Endothelial cell of umbilical vein (primary cell): ENCODE data around the gene PTPN23. TPM values are rescaled to one million over a fixed set of nuclear protein-coding genes. Genes with fewer than 3 reads are reported as not detected.

Experiments used
- BruUV-seq: library from RNA; stranded (reverse); fragments of 400-500 nt; replicated peaks from 2 replicates; lab custom pipeline; 2021; lab: Mats Ljungman, UMichigan
- CTCF ChIA-PET: fragments of 300-600, 350-600 bp; sonication (Branson Sonifier 250); formaldehyde crosslinking; loops from one replicate; lab custom pipeline; 2021; ENCODE audit warnings: antibody characterized with exemption, inconsistent platforms; lab: Charles Lee
- POLR2A ChIA-PET: fragments of 300-600, 350-600 bp; sonication (Branson Sonifier 250); formaldehyde crosslinking; loops from one replicate; lab custom pipeline; 2021; ENCODE audit warnings: antibody characterized with exemption, inconsistent platforms; lab: Charles Lee
- DNase-seq: peaks from one replicate; pipeline ENCODE4 v3.0.0-alpha.2; 2011; ENCODE audit warnings: low read depth, low spot score
- FAIRE-seq: peaks from 2 replicates; lab custom pipeline; 2011; peaks lifted over from hg19 to GRCh38; lab: Jason Lieb, UNC
- H2AFZ ChIP-seq: 2 replicates; pipeline ENCODE4 v1.6.0; 2012; ENCODE audit warnings: low read depth, low read length, control low read depth, inconsistent platforms
- H3K27ac ChIP-seq: 2 replicates; pipeline ENCODE4 v1.5.1; 2011; ENCODE audit warnings: low read depth, mild to moderate bottlenecking, control low read depth, low read length, moderate library complexity; ENCODE audit not compliant: insufficient read depth
- H3K27me3 ChIP-seq, 2 experiments: 2 replicates each; pipeline versions ENCODE4 v1.6.0 to v1.6.1; 2011; ENCODE audit warnings: low read length in 2 of 2, mixed read lengths in 1 of 2; ENCODE audit not compliant: control insufficient read depth in 2 of 2, insufficient read depth in 2 of 2
- H3K36me3 ChIP-seq, 2 experiments: 2 replicates in 1 of 2; 3 replicates in 1 of 2; pipeline ENCODE4 v1.5.1; 2011; ENCODE audit warnings: low read length in 2 of 2, mild to moderate bottlenecking in 1 of 2, moderate library complexity in 1 of 2; ENCODE audit not compliant: control insufficient read depth in 2 of 2, insufficient read depth in 2 of 2; ENCODE audit errors: extremely low read depth in 1 of 2
- H3K4me1 ChIP-seq: 3 replicates; pipeline ENCODE4 v1.5.1; 2011; ENCODE audit warnings: mild to moderate bottlenecking, low read length; ENCODE audit not compliant: control insufficient read depth, insufficient read depth; ENCODE audit errors: extremely low read depth
- H3K4me2 ChIP-seq: 2 replicates; pipeline ENCODE4 v1.6.1; 2011; ENCODE audit warnings: low read length, control low read depth, mixed read lengths; ENCODE audit not compliant: insufficient read depth
- H3K4me3 ChIP-seq, 3 experiments: fragments of 200-600 bp in 1 of 3; sonication (generic), shearing (Covaris generic) in 1 of 3; replicated peaks in 1 of 3; 2 replicates each; pipeline ENCODE4 v1.5.1; 2011 to 2016; ENCODE audit warnings: control low read depth in 3 of 3, low read length in 3 of 3, mild to moderate bottlenecking in 2 of 3, inconsistent platforms in 1 of 3, low read depth in 1 of 3, moderate library complexity in 1 of 3; ENCODE audit not compliant: insufficient read depth in 1 of 3
- H3K79me2 ChIP-seq: 2 replicates; pipeline ENCODE4 v1.6.0; 2012; ENCODE audit warnings: low read length, inconsistent platforms; ENCODE audit not compliant: control insufficient read depth, insufficient read depth
- H3K9ac ChIP-seq: replicated peaks from 2 replicates; pipeline ENCODE3; 2011; ENCODE audit warnings: low read length, control low read depth; ENCODE audit not compliant: insufficient read depth; ENCODE audit errors: extremely low read depth
- H3K9me1 ChIP-seq: replicated peaks from 3 replicates; pipeline ENCODE4 v1.6.0; 2011; ENCODE audit warnings: mild to moderate bottlenecking, low read length; ENCODE audit not compliant: control insufficient read depth, insufficient read depth; ENCODE audit errors: extremely low read depth
- H3K9me3 ChIP-seq: replicated peaks from 2 replicates; pipeline ENCODE4 v1.5.1; 2012; ENCODE audit warnings: low read length, inconsistent platforms; ENCODE audit not compliant: control insufficient read depth, insufficient read depth
- H4K20me1 ChIP-seq: replicated peaks from 2 replicates; pipeline ENCODE3; 2011; ENCODE audit warnings: mild to moderate bottlenecking, low read length; ENCODE audit not compliant: control insufficient read depth, insufficient read depth; ENCODE audit errors: extremely low read depth
- CTCF ChIP-seq, 2 donors: IDR thresholded peaks; 1 replicate in 1 of 2; 2 replicates in 1 of 2; pipeline ENCODE4 v1.5.1; 2011; ENCODE audit warnings: low read length in 2 of 2, mild to moderate bottlenecking in 2 of 2, moderate library complexity in 2 of 2, control low read depth in 1 of 2, inconsistent platforms in 1 of 2, low read depth in 1 of 2; ENCODE audit not compliant: insufficient read depth in 1 of 2; ENCODE audit errors: extremely low read depth in 1 of 2
- EZH2 ChIP-seq: IDR thresholded peaks from 2 replicates; pipeline ENCODE4 v1.6.1; 2012; ENCODE audit warnings: borderline replicate concordance, low read depth, mild to moderate bottlenecking, moderate library complexity, low read length, inconsistent platforms; ENCODE audit not compliant: severe bottlenecking
- FOS ChIP-seq: IDR thresholded peaks from 2 replicates; pipeline ENCODE4 v1.6.1; 2011; ENCODE audit warnings: mild to moderate bottlenecking, low read length, moderate library complexity, borderline replicate concordance; ENCODE audit not compliant: insufficient read depth
- GATA2 ChIP-seq: IDR thresholded peaks from 2 replicates; pipeline ENCODE4 v1.7.0; 2011; ENCODE audit warnings: low read depth, mild to moderate bottlenecking, moderate library complexity, mixed read lengths, low read length; ENCODE audit not compliant: insufficient read length, insufficient read depth
- JUN ChIP-seq: IDR thresholded peaks from 2 replicates; pipeline ENCODE4 v1.6.1; 2011; ENCODE audit warnings: borderline replicate concordance, low read depth; ENCODE audit not compliant: insufficient read length, insufficient read depth
- MAX ChIP-seq: IDR thresholded peaks from 2 replicates; pipeline ENCODE4 v1.6.1; 2011; ENCODE audit not compliant: insufficient read depth, insufficient read length
- MYC ChIP-seq: IDR thresholded peaks from one replicate; pipeline ENCODE4 v1.6.1; 2011; ENCODE audit warnings: mild to moderate bottlenecking, low read depth, low read length
- POLR2A ChIP-seq: IDR thresholded peaks from 2 replicates; pipeline ENCODE4 v1.6.1; 2012; ENCODE audit warnings: low read depth, mild to moderate bottlenecking, control low read depth, low read length
- POLR2AphosphoS5 ChIP-seq: IDR thresholded peaks from 2 replicates; pipeline ENCODE4 v1.6.1; 2012; ENCODE audit warnings: low read depth, mild to moderate bottlenecking, control low read depth, low read length, moderate library complexity; ENCODE audit not compliant: insufficient read depth
- dilution Hi-C: fragments of 300-500 bp; cut with MboI; formaldehyde crosslinking; loops from one replicate; pipeline ENCODE4 v1.15.0; 2019; ENCODE audit warnings: low sequenced_read_pairs; ENCODE audit not compliant: extremely low pct_ligation_motif_present
- intact Hi-C: fragments of 100-400 bp; cut with micrococcal nuclease; formaldehyde crosslinking; loops from one replicate; pipeline ENCODE4 v1.10.0; 2022
- polyA plus RNA-seq, 4 experiments: library from polyadenylated mRNA; depleted of rRNA in 3 of 4; stranded (reverse) in 3 of 4; unstranded in 1 of 4; fragments of >200 nt; gene quantifications; 2 replicates each; pipeline versions ENCODE4 v1.2.1 to v1.2.3, GENCODE V29; 2011 to 2012; ENCODE audit warnings: missing spikeins in 1 of 4
- total RNA-seq: library from RNA; stranded (reverse); gene quantifications from 2 replicates; pipeline ENCODE4 v1.2.3, GENCODE V29; 2021

The PTPN23 gene
- total and polyA plus RNA-seq, 2 donors (not counting 3 experiments of a cell fraction or from before 2014, with no cell fraction given) = 8.5 to 63.5 TPM

GRCh38 chr3:47422743-47423142 is 41.9 kb downstream of the PTPN23 start:
- DNase-seq (no peak), FAIRE-seq (no peak)
- BruUV-seq = no TSS peak
- dilution Hi-C loops (no loop called here), intact Hi-C loops (no loop called here)
- TF ChIP-seq POLR2A (no peak), GATA2 (no peak), MAX (no peak), EZH2 (no peak), FOS (no peak), JUN (no peak), MYC (no peak), CTCF (IDR thresholded peaks at IDR 0.05; ENCODE audit: extremely low read depth in 1 of 2, insufficient read depth in 1 of 2, low read depth in 1 of 2, low read length in 2 of 2) (no peak), POLR2AphosphoS5 (no peak)
- Histone ChIP-seq H3K4me2 (no peak overlapping the region), H3K9me3 (no peaks in the 10 kb centered on the region), H3K4me3 (no peak overlapping the region), H4K20me1 (no peaks in the 10 kb centered on the region), H2AFZ (no peak overlapping the region), H3K36me3 (peaks cover 0 to 27% of the 10 kb centered on the region in 2 experiments), H3K79me2 (no peaks in the 10 kb centered on the region), H3K27me3 (no peaks in the 10 kb centered on the region), H3K9me1 (no peaks in the 10 kb centered on the region), H3K9ac (no peak overlapping the region), H3K4me1 (no peaks in the 10 kb centered on the region), H3K27ac (no peak overlapping the region)
- ChIA-PET CTCF (interaction anchor here (1.0 to 2.6 kb wide), 4 partner anchors 28 to 99 kb away, joined by 3 to 79 read pairs (median 3); partner anchors contain the start of gene SCAP), POLR2A (no interaction called here)
